HepG2 (cell line): ENCODE data around the gene ATE1. TPM values are rescaled to one million over a fixed set of nuclear protein-coding genes. Genes with fewer than 3 reads are reported as not detected.

Source experiments
- ATF7 ChIP-seq, 2 experiments: fragments of 450-650 bp in 1 of 2; sonication (generic) in 1 of 2; formaldehyde crosslinking in 1 of 2; IDR thresholded peaks; 2 replicates each; pipeline versions ENCODE4 v1.4.0 to v1.6.1; 2016 to 2020; ENCODE audit warnings: antibody characterized with exemption in 1 of 2, mild to moderate bottlenecking in 1 of 2, missing genetic modification reagents in 1 of 2
- BCL6 ChIP-seq: IDR thresholded peaks from 2 replicates; pipeline ENCODE4 v1.6.1; 2016; ENCODE audit warnings: missing genetic modification reagents, missing compliant biosample characterization
- BRD4 ChIP-seq: sonication (generic); formaldehyde crosslinking; IDR thresholded peaks from 2 replicates; pipeline ENCODE4 v1.4.0; 2020; ENCODE audit warnings: missing genetic modification reagents
- FOSL2 ChIP-seq: sonication (generic); formaldehyde crosslinking; IDR thresholded peaks from 2 replicates; pipeline ENCODE4 v1.4.0; 2020; ENCODE audit warnings: missing genetic modification reagents
- HOXA3 ChIP-seq: sonication (generic); formaldehyde crosslinking; IDR thresholded peaks from 2 replicates; pipeline ENCODE4 v1.5.0; 2020; ENCODE audit warnings: missing genetic modification reagents
- IKZF1 ChIP-seq: fragments of 450-650 bp; IDR thresholded peaks from 2 replicates; pipeline ENCODE4 v1.7.1; 2016
- LCORL ChIP-seq, 2 experiments: fragments of 450-650 bp in 1 of 2; sonication (generic) in 1 of 2; formaldehyde crosslinking in 1 of 2; IDR thresholded peaks; 2 replicates each; pipeline versions ENCODE4 v1.5.0 to v1.6.1; 2017 to 2020; ENCODE audit warnings: antibody characterized with exemption in 1 of 2, missing genetic modification reagents in 1 of 2
- MATR3 ChIP-seq: sonication (generic); formaldehyde crosslinking; IDR thresholded peaks from 2 replicates; pipeline ENCODE4 v1.4.0; 2020; ENCODE audit warnings: missing genetic modification reagents
- MEIS2 ChIP-seq: sonication (generic); formaldehyde crosslinking; IDR thresholded peaks from 2 replicates; pipeline ENCODE4 v1.9.0; 2021; ENCODE audit warnings: mild to moderate bottlenecking, missing genetic modification reagents
- MYC ChIP-seq: sonication (generic); formaldehyde crosslinking; IDR thresholded peaks from 2 replicates; pipeline ENCODE4 v1.9.0; 2021; ENCODE audit warnings: missing genetic modification reagents, borderline replicate concordance
- ZNF335 ChIP-seq: sonication (generic); formaldehyde crosslinking; IDR thresholded peaks from 2 replicates; pipeline ENCODE4 v1.4.0; 2020; ENCODE audit warnings: missing genetic modification reagents
- ZNF34 ChIP-seq: sonication (generic); formaldehyde crosslinking; IDR thresholded peaks from 2 replicates; pipeline ENCODE4 v1.4.0; 2020; ENCODE audit warnings: mild to moderate bottlenecking, missing genetic modification reagents, borderline replicate concordance
- ZNF430 ChIP-seq: sonication (generic); formaldehyde crosslinking; IDR thresholded peaks from 2 replicates; pipeline ENCODE4 v1.9.0; 2021; ENCODE audit warnings: mild to moderate bottlenecking, missing genetic modification reagents
- ZNF468 ChIP-seq: sonication (generic); formaldehyde crosslinking; IDR thresholded peaks from 2 replicates; pipeline ENCODE4 v1.8.0; 2022; ENCODE audit warnings: mild to moderate bottlenecking, moderate library complexity, missing genetic modification reagents
- ZNF484 ChIP-seq: sonication (generic); formaldehyde crosslinking; IDR thresholded peaks from 2 replicates; pipeline ENCODE4 v1.5.1; 2020; ENCODE audit warnings: mild to moderate bottlenecking, low read depth, missing genetic modification reagents, borderline replicate concordance
- ZNF749 ChIP-seq: sonication (generic); formaldehyde crosslinking; IDR thresholded peaks from 2 replicates; pipeline ENCODE4 v1.8.0; 2022; ENCODE audit warnings: mild to moderate bottlenecking, missing genetic modification reagents, moderate library complexity, borderline replicate concordance
- ZNF83 ChIP-seq: sonication (generic); formaldehyde crosslinking; IDR thresholded peaks from 2 replicates; pipeline ENCODE4 v1.4.0; 2020; ENCODE audit warnings: missing genetic modification reagents, mild to moderate bottlenecking, borderline replicate concordance
- polyA plus RNA-seq, 8 experiments: library from polyadenylated mRNA; depleted of rRNA in 3 of 8; stranded (reverse) in 7 of 8; unstranded in 1 of 8; fragments of >200 nt; fragmentation: Illumina TruSeq in 4 of 8; extraction: Trizol in 4 of 8; gene quantifications; 2 replicates each; pipeline versions ENCODE4 v1.2.1 to v1.2.3, GENCODE V29; 2011 to 2016; ENCODE audit warnings: low read depth in 4 of 8, missing spikeins in 1 of 8, mixed read lengths in 1 of 8; ENCODE audit not compliant: insufficient read depth in 1 of 8
- total RNA-seq, 5 experiments: library from RNA; depleted of rRNA; stranded (reverse); fragments of >200 nt; fragmentation: Illumina TruSeq; extraction: Trizol; gene quantifications; 2 replicates each; pipeline ENCODE4 v1.2.3, GENCODE V29; 2016; ENCODE audit warnings: low read depth in 1 of 5
- TF ChIP-seq, protein P1 (sequence below): sonication (generic); formaldehyde crosslinking; IDR thresholded peaks from 2 replicates; pipeline ENCODE4 v1.8.0; 2022; ENCODE audit warnings: mild to moderate bottlenecking, missing genetic modification reagents, moderate library complexity
- TF ChIP-seq, protein P2 (sequence below): IDR thresholded peaks from 2 replicates; pipeline ENCODE4 v1.6.1; 2016; ENCODE audit warnings: mild to moderate bottlenecking
- TF ChIP-seq, protein P3 (sequence below): sonication (generic); formaldehyde crosslinking; IDR thresholded peaks from 2 replicates; pipeline ENCODE4 v1.4.0; 2020; ENCODE audit warnings: missing genetic modification reagents, borderline replicate concordance
- TF ChIP-seq, protein P4 (sequence below): sonication (generic); formaldehyde crosslinking; IDR thresholded peaks from 2 replicates; pipeline ENCODE4 v1.8.0; 2022; ENCODE audit warnings: missing genetic modification reagents, low read depth, mild to moderate bottlenecking, borderline replicate concordance

The ATE1 gene
- total and polyA plus RNA-seq, 2 of the 13 experiments (the other 11 are each of a cell fraction or from before 2014, with no cell fraction given): 17.5 to 42.2 TPM

DNA sequence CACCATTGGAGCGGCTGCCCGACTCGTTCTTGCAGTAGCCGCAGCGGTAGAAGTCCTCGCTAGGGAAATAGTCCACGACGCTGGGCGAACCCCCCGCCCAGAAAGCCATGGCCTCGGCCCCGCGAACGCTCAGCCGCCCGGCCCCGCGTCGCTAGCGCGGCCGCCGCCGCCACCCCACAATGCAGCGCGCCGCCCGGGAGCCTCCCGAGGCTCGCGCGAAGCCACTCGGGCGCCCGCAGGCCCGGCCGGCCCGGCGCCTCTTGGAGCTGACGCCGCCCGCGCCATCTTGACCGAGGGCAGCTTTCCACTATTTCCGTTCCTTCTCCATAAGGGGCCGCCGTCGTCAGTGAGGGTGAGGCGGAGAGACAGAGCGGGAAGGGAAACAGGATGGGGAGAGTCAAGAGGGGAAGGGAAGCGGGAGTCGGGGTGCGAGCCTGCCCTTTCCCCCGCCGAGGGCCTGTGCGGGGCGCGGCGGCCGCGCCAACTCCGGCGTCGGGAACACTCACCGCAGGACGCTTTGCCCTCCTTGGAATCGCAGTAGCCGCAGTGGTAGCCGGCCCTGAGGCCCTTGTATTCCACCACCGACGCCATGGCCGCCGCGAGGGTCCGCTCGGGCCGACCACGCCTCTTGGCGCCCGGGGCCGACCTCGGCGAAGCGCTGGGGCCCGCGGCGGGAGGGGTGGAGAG, at the start of gene ATE1 (continued):
- TF ChIP-seq, protein P1, sequence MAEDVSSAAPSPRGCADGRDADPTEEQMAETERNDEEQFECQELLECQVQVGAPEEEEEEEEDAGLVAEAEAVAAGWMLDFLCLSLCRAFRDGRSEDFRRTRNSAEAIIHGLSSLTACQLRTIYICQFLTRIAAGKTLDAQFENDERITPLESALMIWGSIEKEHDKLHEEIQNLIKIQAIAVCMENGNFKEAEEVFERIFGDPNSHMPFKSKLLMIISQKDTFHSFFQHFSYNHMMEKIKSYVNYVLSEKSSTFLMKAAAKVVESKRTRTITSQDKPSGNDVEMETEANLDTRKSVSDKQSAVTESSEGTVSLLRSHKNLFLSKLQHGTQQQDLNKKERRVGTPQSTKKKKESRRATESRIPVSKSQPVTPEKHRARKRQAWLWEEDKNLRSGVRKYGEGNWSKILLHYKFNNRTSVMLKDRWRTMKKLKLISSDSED (CRISPR knock-in tag): peak; percentile 43; the same call in 1 of the 2 replicates
- TF ChIP-seq MEIS2 (CRISPR knock-in tag): no peak; the same call in none of the 2 replicates
- TF ChIP-seq BCL6 (CRISPR knock-in tag): no peak; the same call in 1 of the 2 replicates
- TF ChIP-seq ZNF335 (CRISPR knock-in tag): 0 out of 2 replicates have a peak, but pooled peaks have one; percentile 45
- peak; percentile 67; the same call in 1 of the 2 replicates for TF ChIP-seq MYC (CRISPR knock-in tag)
- TF ChIP-seq ZNF749 (CRISPR knock-in tag): peak; percentile 40
- TF ChIP-seq, protein P2, sequence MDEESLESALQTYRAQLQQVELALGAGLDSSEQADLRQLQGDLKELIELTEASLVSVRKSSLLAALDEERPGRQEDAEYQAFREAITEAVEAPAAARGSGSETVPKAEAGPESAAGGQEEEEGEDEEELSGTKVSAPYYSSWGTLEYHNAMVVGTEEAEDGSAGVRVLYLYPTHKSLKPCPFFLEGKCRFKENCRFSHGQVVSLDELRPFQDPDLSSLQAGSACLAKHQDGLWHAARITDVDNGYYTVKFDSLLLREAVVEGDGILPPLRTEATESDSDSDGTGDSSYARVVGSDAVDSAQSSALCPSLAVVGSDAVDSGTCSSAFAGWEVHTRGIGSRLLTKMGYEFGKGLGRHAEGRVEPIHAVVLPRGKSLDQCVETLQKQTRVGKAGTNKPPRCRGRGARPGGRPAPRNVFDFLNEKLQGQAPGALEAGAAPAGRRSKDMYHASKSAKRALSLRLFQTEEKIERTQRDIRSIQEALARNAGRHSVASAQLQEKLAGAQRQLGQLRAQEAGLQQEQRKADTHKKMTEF: 0 out of 2 replicates have a peak, but pooled peaks have one; percentile 37
- TF ChIP-seq FOSL2 (CRISPR knock-in tag): peak; percentile 38
- TF ChIP-seq ZNF430: no peak
- TF ChIP-seq, protein P3, sequence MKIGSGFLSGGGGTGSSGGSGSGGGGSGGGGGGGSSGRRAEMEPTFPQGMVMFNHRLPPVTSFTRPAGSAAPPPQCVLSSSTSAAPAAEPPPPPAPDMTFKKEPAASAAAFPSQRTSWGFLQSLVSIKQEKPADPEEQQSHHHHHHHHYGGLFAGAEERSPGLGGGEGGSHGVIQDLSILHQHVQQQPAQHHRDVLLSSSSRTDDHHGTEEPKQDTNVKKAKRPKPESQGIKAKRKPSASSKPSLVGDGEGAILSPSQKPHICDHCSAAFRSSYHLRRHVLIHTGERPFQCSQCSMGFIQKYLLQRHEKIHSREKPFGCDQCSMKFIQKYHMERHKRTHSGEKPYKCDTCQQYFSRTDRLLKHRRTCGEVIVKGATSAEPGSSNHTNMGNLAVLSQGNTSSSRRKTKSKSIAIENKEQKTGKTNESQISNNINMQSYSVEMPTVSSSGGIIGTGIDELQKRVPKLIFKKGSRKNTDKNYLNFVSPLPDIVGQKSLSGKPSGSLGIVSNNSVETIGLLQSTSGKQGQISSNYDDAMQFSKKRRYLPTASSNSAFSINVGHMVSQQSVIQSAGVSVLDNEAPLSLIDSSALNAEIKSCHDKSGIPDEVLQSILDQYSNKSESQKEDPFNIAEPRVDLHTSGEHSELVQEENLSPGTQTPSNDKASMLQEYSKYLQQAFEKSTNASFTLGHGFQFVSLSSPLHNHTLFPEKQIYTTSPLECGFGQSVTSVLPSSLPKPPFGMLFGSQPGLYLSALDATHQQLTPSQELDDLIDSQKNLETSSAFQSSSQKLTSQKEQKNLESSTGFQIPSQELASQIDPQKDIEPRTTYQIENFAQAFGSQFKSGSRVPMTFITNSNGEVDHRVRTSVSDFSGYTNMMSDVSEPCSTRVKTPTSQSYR (CRISPR knock-in tag): no peak
- no peak for TF ChIP-seq LCORL (IDR thresholded peaks at IDR 0.05)
- no peak for TF ChIP-seq LCORL (CRISPR knock-in tag; IDR thresholded peaks at IDR 0.05)
- 0 out of 2 replicates have a peak, but pooled peaks have one; percentile 41 for TF ChIP-seq ZNF34 (CRISPR knock-in tag)
- peak; percentile 69; the same call in 1 of the 2 replicates for TF ChIP-seq BRD4 (CRISPR knock-in tag)
- TF ChIP-seq ZNF468 (CRISPR knock-in tag): no peak
- peak; percentile 90 for TF ChIP-seq HOXA3
- TF ChIP-seq, protein P4, sequence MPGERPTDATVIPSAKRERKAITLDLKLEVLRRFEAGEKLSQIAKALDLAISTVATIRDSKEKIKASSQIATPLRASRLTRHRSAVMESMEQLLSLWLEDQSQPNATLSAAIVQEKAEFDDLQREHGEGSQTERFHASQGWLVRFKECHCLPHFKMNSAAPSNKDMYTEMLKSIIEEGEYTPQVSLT (CRISPR knock-in tag): no peak
- no peak for TF ChIP-seq ZNF484 (CRISPR knock-in tag)
- no peak for TF ChIP-seq ZNF83 (CRISPR knock-in tag)
- no peak for TF ChIP-seq MATR3 (CRISPR knock-in tag)
- no peak for TF ChIP-seq IKZF1
- TF ChIP-seq ATF7 (IDR thresholded peaks at IDR 0.05): no peak
- TF ChIP-seq ATF7 (CRISPR knock-in tag; IDR thresholded peaks at IDR 0.05): no peak
